NCI-H748 (cell line): ENCODE results near the gene PLEKHJ1.

ENCODE experiments used
- DNase-seq: peaks from one replicate; lab custom pipeline; 2025; ENCODE audit not compliant: unreplicated experiment; lab: John Stamatoyannopoulos, UW

The PLEKHJ1 gene

GRCh38 chr19:2224754-2225349, 11.3 kb downstream of the PLEKHJ1 start:
- DNase-seq = no peak

- no peak for DNase-seq
Measured at GRCh38 chr19:2223959-2224358, 12.2 kb downstream of the PLEKHJ1 start.

GRCh38 chr19:2223391-2223790, 12.7 kb downstream of the PLEKHJ1 start:
- no peak for DNase-seq

DNA sequence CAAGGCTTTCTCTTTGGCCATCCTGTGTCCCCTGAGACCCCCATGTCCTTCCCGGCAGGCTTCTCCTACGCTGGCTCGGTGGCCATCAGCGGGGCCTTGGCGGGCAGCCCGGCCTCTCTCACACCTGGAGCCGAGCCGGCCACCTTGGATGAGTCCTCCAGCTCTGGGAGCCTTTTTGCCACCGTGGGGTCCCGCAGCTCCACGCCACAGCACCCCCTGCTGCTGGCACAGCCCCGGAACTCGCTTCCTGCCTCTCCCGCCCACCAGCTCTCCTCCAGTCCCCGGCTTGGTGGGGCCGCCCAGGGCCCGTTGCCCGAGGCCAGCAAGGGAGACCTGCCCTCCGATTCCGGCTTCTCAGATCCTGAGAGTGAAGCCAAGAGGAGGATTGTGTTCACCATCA, 14.2 kb downstream of the PLEKHJ1 start:
- no peak for DNase-seq

GRCh38 chr19:2221250-2221831, 14.8 kb downstream of the PLEKHJ1 start:
- DNase-seq = no peak

DNA sequence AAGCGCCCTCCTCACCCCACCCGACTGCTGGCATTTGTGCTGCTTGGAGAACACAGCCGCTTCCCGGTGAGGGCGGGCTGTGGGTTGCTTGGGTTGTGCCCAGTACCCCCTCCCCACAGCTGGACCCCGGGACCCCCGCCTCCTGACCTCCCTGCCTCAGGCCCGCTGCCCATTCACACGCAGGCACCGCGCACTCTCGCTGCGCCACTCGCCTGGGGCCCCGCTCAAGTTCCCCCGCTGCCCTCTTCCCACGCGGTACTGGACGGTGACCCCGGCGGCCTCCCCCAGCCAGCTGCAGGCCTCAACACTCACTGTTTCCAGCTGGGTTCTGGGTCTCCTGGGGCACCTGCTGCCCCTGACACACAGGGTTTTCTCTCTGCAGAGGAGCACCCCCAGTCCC, 16.4 kb downstream of the PLEKHJ1 start:
- no peak for DNase-seq

DNA sequence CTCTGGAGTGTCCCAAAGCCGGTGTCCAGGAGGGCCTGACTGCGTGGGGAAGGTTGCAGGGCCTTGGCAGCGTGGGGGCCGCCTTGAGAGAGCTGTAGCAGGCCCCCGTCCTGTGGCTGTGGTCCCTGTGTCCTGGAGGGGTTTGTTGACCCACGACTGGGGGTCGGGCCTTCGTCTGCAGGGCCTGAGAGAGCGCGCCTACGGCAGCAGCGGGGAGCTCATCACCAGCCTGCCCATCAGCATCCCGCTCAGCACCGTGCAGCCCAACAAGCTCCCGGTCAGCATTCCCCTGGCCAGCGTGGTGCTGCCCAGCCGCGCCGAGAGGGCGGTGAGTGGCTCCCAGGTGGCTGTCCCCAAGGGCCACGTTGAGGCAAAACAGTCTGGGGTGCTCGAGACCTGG, 18.5 kb downstream of the PLEKHJ1 start:
- no peak for DNase-seq

GRCh38 chr19:2216361-2217225, 19.5 kb downstream of the PLEKHJ1 start:
- DNase-seq = no peak

DNA sequence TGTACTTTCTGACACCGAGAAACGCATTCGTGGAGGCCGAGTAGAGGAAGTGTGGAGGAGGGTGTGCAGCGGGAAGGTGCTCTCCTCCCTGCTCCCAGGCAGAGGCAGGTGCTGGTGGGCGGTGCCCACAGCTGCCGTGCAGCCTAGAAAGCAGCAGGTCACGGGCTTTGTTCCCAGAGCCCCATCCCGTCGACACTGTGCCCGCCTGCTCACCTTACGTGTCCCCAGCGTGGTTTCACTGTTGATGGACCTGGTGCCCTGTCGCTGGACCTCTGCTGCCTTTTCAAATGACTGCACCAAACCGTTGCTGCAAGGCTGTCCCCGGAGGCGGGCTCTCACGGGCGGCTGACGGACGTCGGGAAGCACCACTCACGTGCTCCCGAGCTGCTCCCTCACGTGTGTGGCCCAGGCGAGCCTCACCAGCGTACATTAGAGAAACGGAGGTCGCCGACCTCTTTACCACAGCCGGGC, 20.8 kb downstream of the PLEKHJ1 start:
- no peak for DNase-seq

- DNase-seq = no peak
Measured at GRCh38 chr19:2214251-2214650, 21.9 kb downstream of the PLEKHJ1 start.

DNA sequence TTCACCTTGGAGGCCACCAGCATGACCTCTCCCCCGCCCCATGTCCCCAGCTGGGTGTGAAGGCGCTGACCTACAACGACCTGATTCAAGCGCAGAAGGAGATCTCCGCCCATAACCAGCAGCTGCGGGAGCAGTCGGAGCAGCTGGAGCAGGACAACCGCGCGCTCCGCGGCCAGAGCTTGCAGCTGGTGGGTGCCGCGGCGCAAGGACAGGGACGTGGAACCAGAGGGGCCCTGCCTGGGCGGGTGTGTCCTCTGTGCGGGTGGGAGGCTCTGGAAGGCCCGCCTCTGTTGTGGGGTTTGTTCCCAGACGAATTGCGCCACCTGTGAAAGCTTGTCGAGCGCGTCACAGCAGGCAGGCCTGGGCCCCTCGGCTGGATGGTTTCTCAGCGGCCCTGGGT, 22.3 kb downstream of the PLEKHJ1 start:
- DNase-seq = no peak

DNA sequence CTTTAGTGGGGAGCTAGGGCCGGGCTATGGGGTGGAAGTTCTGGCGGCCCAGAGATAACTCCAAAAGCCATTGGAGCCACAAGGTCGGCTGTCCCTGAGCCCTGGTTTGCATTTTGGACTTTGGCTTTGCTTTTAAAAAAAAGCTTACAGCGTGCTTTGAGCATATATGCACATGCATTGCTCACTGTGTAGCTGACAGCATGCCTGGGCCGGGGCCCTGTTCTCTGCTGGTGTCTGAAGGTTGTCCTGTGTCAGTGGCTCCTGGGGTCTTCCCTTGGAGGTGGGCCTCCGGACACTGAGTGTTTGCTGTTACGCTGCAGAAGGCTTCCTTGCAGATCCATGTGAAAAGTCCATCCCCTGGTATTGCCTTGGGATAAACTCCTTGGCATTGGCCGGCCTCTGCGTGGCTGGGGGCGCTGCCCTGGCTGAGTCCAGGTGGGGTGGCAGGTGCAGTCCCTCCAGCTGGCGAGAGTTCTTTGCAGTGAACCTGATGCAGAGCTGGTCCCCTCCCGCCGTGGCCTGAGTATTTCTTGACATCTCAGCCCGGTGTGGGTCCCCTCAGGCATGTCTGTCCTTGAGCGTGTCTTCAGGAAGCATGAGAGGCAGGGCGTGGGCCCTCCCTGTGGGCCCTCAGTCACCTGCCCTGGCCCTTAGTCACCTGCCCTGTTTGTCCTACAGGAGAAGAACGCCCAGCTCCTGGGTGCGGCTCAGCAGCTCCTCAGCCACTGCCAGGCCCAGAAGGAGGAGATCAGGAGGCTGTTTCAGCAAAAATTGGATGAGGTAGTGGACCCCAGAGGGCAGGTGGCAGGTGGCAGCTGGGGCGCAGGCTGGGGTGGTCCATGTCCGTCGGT, 23.0 kb downstream of the PLEKHJ1 start:
- no peak for DNase-seq

DNA sequence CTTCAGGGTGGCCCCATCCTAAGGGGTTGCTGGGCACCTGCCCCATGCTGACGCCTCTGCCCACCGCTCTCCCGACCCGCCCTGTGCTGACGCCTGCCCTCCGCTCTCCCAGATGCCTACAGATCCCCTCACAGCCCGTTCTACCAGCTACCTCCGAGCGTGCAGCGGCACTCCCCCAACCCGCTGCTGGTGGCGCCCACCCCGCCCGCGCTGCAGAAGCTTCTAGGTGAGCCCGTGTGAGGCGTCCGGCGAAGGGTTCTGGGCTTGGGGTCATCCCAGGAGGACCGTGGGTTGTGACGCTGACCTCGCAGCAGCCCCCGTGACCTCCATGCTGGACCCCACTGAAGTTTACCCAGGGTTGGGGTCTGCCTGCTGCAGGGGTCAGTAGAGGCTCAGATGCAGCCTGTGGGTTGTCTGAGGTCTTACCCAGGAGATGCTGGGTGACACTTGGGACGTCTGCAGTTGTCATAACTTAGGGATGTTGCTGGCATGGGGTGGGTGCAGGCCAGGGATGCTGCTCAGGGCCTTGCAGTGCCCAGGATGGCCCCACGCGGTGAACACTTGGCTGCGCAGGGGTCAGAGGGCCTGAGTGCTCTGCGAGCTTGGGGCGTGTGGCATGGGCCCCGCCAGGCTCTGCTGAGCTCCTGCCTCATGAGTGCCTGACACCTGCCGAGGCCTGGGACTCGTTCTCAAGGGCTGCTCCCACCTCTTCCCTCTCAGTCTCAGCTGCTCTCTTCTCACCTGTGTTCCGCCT, 25.0 kb downstream of the PLEKHJ1 start:
- no peak for DNase-seq

DNA sequence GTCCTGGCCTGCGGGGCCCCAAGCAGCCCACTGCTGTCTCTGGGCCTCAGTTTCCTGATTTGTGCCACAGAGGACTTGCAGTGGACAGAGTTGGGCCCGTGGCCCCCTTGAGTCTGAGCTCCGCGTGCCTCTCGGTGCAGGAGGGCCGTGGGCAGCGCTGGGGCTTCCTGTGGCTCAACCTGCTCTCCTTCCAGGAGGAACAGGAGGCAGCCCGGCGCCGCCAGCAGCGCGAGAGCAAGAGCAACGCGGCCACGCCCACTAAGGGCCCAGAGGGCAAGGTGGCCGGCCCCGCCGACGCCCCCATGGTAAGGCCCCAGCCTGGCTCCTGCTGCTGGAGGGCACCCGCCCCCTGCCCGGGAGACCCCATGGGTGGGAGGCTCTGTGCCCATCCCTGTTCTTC, 25.9 kb downstream of the PLEKHJ1 start:
- DNase-seq = no peak

DNA sequence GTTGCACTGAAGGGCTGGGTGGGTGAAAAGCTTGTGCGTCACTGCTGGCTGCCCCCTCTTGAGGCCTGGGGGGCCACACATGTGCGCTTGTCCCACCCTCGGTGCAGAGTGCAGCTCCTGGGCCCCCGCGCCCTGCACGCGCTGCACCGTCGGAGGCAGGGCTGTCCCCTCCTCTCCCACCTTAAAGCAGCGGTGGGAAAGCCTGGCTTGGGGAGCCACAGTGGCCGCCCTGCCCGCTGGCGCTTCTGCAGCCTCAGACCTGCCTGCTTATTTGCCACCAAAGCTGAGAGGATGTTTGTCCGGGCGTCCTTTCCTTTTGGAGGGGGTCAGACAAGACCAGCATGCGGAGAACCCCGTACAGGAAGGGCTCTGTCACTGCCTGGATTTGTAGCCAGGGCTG, 26.7 kb downstream of the PLEKHJ1 start:
- no peak for DNase-seq

DNA sequence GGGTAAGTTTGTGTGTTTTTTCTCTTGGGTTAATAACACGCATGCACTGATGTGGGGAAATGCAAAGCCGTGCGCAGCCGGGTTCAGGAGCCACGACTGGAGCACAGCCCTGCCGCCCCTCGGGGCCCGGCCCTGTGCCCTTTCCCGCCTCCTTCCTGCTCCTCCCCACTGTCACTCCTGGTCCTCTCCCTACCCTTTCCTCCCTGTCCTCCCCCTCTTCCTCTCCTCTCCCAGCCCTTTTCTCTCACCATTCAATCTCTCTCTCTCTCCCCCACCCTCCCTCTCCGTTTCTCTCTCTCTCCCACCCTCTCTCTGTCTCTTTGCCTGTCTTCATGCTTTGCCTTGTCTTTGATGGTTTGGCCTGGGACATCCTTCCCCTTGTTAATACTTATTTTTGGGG, 27.2 kb downstream of the PLEKHJ1 start:
- DNase-seq = no peak

- no peak for DNase-seq
Measured at GRCh38 chr19:2207991-2208860, 27.9 kb downstream of the PLEKHJ1 start.

DNA sequence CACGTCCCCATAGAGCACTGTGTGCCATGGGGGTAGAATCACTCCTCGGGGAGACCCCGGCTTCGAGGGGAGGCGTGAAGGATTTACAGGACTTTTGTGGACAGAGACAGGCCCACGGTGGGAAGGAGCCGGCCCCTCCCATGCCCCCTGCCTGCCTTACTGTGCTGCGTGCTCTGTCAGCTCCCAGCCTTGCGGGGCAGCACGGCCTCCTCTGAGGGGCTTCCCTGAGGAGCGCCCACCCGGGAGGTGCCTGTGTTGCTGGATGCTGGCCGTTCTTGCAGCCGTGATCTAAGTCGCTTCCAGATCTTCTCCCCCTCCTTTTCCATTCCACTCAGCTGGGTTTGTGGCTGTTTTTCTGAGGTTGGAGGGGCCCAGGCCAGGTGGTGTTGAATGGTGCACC, 29.1 kb downstream of the PLEKHJ1 start:
- DNase-seq = no peak

DNA sequence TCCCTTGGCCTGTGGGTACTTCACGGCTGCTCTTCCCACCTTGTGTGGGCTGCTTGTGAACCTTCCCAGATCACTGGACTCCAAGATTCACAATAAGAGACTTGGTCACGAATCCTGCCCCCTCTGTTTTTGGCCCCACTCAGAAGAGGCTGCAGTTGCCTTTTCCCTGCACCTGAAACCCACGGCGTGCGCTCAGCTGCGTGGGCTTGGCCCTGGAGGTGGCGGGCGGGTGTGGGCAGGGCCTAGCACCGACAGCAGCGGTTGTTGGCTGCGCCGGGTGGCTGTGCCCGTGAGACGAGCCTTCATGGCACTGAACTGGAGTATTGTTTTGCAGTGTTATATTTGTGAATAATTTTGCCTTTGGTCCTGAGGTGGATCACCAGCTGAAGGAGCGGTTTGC, 33.8 kb downstream of the PLEKHJ1 start:
- no peak for DNase-seq
